A549 (cell line): Measurements from ENCODE around the gene BTBD8. TPM values are rescaled to one million over a fixed set of nuclear protein-coding genes. Genes with fewer than 3 reads are reported as not detected.

Experiments
- ATAC-seq, 2 experiments: fragments of 200-7000 bp in 1 of 2; fragments of >200 bp in 1 of 2; cut with Nextera tagmentation in 1 of 2; cut with Tn5 transposase in 1 of 2; 3 replicates each; pipeline versions ENCODE4 v1.8.0 to v1.9.1; 2018 to 2020; ENCODE audit warnings: mild to moderate bottlenecking in 1 of 2, moderate library complexity in 1 of 2
- CTCF ChIA-PET: fragments of 300-600 bp; sonication (Branson Sonifier 250); formaldehyde crosslinking; extraction: SDS; loops from one replicate; lab custom pipeline; 2021; ENCODE audit warnings: antibody characterized with exemption, inconsistent platforms; lab: Yijun Ruan, JAX
- POLR2A ChIA-PET: fragments of 350-600 bp; formaldehyde crosslinking; extraction: SDS; loops from one replicate; lab custom pipeline; 2021; ENCODE audit warnings: antibody characterized with exemption, inconsistent platforms; lab: Yijun Ruan, JAX
- DNase-seq, 2 experiments: peaks; one replicate each; pipeline versions ENCODE4 v3.0.0 to v3.0.0-alpha.2; 2011 to 2016; ENCODE audit warnings: low read depth in 1 of 2, low spot score in 1 of 2
- FAIRE-seq: peaks from 2 replicates; lab custom pipeline; 2011; peaks lifted over from hg19 to GRCh38; lab: Jason Lieb, UNC
- H3K27ac ChIP-seq, 2 experiments: fragments of >200 bp; sonication (Bioruptor Twin); formaldehyde crosslinking; 3 replicates each; pipeline ENCODE4 v1.5.1; 2016 to 2017
- H3K4me1 ChIP-seq: fragments of >200 bp; sonication (Bioruptor Twin); formaldehyde crosslinking; 3 replicates; pipeline ENCODE4 v1.6.1; 2016
- H3K4me2 ChIP-seq: fragments of >200 bp; sonication (Bioruptor Twin); formaldehyde crosslinking; 3 replicates; pipeline ENCODE4 v1.6.1; 2016
- H3K4me3 ChIP-seq: fragments of >200 bp; sonication (Bioruptor Twin); formaldehyde crosslinking; 3 replicates; pipeline ENCODE4 v1.5.1; 2016
- H3K9me3 ChIP-seq: fragments of >200 bp; sonication (Bioruptor Twin); formaldehyde crosslinking; 3 replicates; pipeline ENCODE4 v1.6.1; 2016
- CEBPB ChIP-seq, 2 experiments: fragments of >200 bp in 1 of 2; sonication (Bioruptor Twin) in 1 of 2; formaldehyde crosslinking in 1 of 2; IDR thresholded peaks; 2 replicates each; pipeline ENCODE4 v1.6.1; 2012 to 2016
- CHD4 ChIP-seq: fragments of 200-600 bp; sonication (generic); IDR thresholded peaks from 2 replicates; pipeline ENCODE4 v1.6.1; 2016; ENCODE audit warnings: antibody characterized with exemption, mild to moderate bottlenecking, borderline replicate concordance
- EHF ChIP-seq: fragments of 250-450 bp; sonication (Bioruptor Pico); IDR thresholded peaks from 2 replicates; pipeline ENCODE4 v1.5.0; 2020; ENCODE audit warnings: mild to moderate bottlenecking
- FOSL2 ChIP-seq, 2 experiments: fragments of 450-650 bp in 1 of 2; fragments of >200 bp in 1 of 2; sonication (Bioruptor Twin) in 1 of 2; formaldehyde crosslinking; IDR thresholded peaks; 2 replicates each; pipeline versions ENCODE4 v1.5.0 to v1.6.1; 2016 to 2020; ENCODE audit warnings: mild to moderate bottlenecking in 1 of 2, moderate library complexity in 1 of 2
- HEYL ChIP-seq: fragments of 250-450 bp; sonication (Bioruptor Pico); IDR thresholded peaks from 2 replicates; pipeline ENCODE4 v1.8.0; 2021; ENCODE audit warnings: mild to moderate bottlenecking, moderate library complexity
- HOXA7 ChIP-seq: fragments of 250-450 bp; sonication (Bioruptor Pico); IDR thresholded peaks from 2 replicates; pipeline ENCODE4 v1.5.0; 2020; ENCODE audit warnings: mild to moderate bottlenecking, moderate library complexity
- HOXB13 ChIP-seq: fragments of 250-450 bp; sonication (Bioruptor Pico); IDR thresholded peaks from 2 replicates; pipeline ENCODE4 v1.5.0; 2020; ENCODE audit warnings: low read depth, mild to moderate bottlenecking, moderate library complexity
- JUNB ChIP-seq: fragments of >200 bp; sonication (Bioruptor Twin); formaldehyde crosslinking; IDR thresholded peaks from 2 replicates; pipeline ENCODE4 v1.6.1; 2016
- MAFK ChIP-seq: fragments of 450-650 bp; IDR thresholded peaks from 2 replicates; pipeline ENCODE4 v1.6.1; 2014; ENCODE audit not compliant: partially characterized antibody
- MYC ChIP-seq: IDR thresholded peaks from 2 replicates; pipeline ENCODE4 v1.6.1; 2012; ENCODE audit warnings: mild to moderate bottlenecking, inconsistent platforms, low read length, improper control_type of control experiment, borderline replicate concordance
- NFE2L2 ChIP-seq: fragments of 150-350 bp; conservative IDR thresholded peaks from 2 replicates; pipeline ENCODE4 v1.6.1; 2014; ENCODE audit warnings: low read length
- PHF8 ChIP-seq: fragments of 200-600 bp; sonication (generic); IDR thresholded peaks from 2 replicates; pipeline ENCODE4 v1.6.1; 2016; ENCODE audit warnings: low read depth, mild to moderate bottlenecking, antibody characterized with exemption, moderate library complexity, borderline replicate concordance
- POLR2A ChIP-seq: IDR thresholded peaks from 2 replicates; pipeline ENCODE4 v1.6.1; 2012; ENCODE audit warnings: mild to moderate bottlenecking, low read length
- POLR2AphosphoS2 ChIP-seq: conservative IDR thresholded peaks from 2 replicates; pipeline ENCODE4 v1.6.1; 2012; ENCODE audit warnings: low read length, improper control_type of control experiment, inconsistent platforms
- RCOR1 ChIP-seq: fragments of 150-350 bp; IDR thresholded peaks from 2 replicates; pipeline ENCODE4 v1.6.1; 2014; ENCODE audit warnings: antibody characterized with exemption, low read length, low read depth
- RFX5 ChIP-seq: fragments of 450-650 bp; IDR thresholded peaks from 2 replicates; pipeline ENCODE4 v1.7.1; 2014; ENCODE audit warnings: antibody characterized with exemption, mild to moderate bottlenecking, moderate library complexity
- RNF2 ChIP-seq: fragments of 200-600 bp; sonication (generic); IDR thresholded peaks from 2 replicates; pipeline ENCODE4 v1.6.1; 2016; ENCODE audit warnings: low read depth, mild to moderate bottlenecking, antibody characterized with exemption, moderate library complexity, borderline replicate concordance
- SMC3 ChIP-seq: fragments of >200 bp; sonication (Bioruptor Twin); formaldehyde crosslinking; IDR thresholded peaks from 3 replicates; pipeline ENCODE4 v1.6.1; 2018; ENCODE audit warnings: inconsistent platforms
- ZNF302 ChIP-seq: fragments of 250-450 bp; sonication (Bioruptor Pico); IDR thresholded peaks from 2 replicates; pipeline ENCODE4 v1.9.0; 2021; ENCODE audit warnings: inconsistent platforms, mild to moderate bottlenecking, moderate library complexity
- ZSCAN20 ChIP-seq: fragments of 250-450 bp; sonication (Bioruptor Pico); IDR thresholded peaks from 2 replicates; pipeline ENCODE4 v1.8.0; 2022; ENCODE audit warnings: mild to moderate bottlenecking, moderate library complexity
- WGBS: methylation state at CpG from one replicate; pipeline ENCODE4 v1.1.6; 2017; ENCODE audit errors: missing lambda C conversion rate; 5-methylcytosine and 5-hydroxymethylcytosine counted together
- polyA plus RNA-seq, 4 experiments: library from polyadenylated mRNA; depleted of rRNA in 3 of 4; stranded (reverse); fragments of >200 nt; fragmentation: RNase III in 1 of 4; extraction: RNeasy Plus Mini Kit Qiagen cat#74134 plus additional on column Dnase treatment in 1 of 4; gene quantifications; 2 replicates in 3 of 4; 3 replicates in 1 of 4; pipeline ENCODE4 v1.2.3, GENCODE V29; 2011 to 2017
- TF ChIP-seq, protein P1 (sequence below): fragments of 250-450 bp; sonication (Bioruptor Pico); IDR thresholded peaks from 2 replicates; pipeline ENCODE4 v1.5.0; 2021; ENCODE audit warnings: mild to moderate bottlenecking, moderate library complexity, borderline replicate concordance
- TF ChIP-seq, protein P2 (sequence below): fragments of 250-450 bp; sonication (Bioruptor Pico); IDR thresholded peaks from 2 replicates; pipeline ENCODE4 v1.5.0; 2020; ENCODE audit warnings: low read depth, mild to moderate bottlenecking, moderate library complexity
- TF ChIP-seq, protein P3 (sequence below): IDR thresholded peaks from 2 replicates; pipeline ENCODE4 v1.6.1; 2012
- TF ChIP-seq, protein P4 (sequence below): fragments of 150-350 bp; IDR thresholded peaks from 2 replicates; pipeline ENCODE4 v1.6.1; 2014; ENCODE audit warnings: low read depth, mild to moderate bottlenecking, low read length
- TF ChIP-seq, protein P5 (sequence below): IDR thresholded peaks from 2 replicates; pipeline ENCODE4 v1.6.1; 2012
- TF ChIP-seq, protein P6 (sequence below): fragments of 200-600 bp; sonication (generic); IDR thresholded peaks from 2 replicates; pipeline ENCODE4 v1.6.1; 2016; ENCODE audit warnings: antibody characterized with exemption, mild to moderate bottlenecking, moderate library complexity

Gene BTBD8
- polyA plus RNA-seq, 2 of the 4 experiments (the other 2 are of a cell fraction): 0.80 to 2.5 TPM

DNA sequence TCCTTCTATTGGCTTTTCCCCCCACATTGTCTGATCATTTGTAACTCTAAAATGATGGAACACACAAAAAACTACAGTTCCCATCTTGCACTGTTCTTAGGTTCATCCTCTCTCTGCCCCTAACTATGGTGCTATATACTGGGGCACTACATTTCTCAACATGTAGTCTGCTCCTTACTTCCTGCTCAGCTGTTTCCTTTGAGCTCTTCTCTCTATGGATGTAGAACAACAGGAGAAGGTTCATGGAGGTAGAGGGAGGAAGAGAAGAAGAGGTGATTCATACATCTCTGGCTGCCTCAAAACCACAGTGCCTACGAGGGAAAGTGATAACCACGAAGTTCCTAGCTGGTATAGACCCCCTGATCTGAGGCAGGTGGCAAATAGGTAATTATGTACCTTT lies 130.6 kb downstream of the BTBD8 start:
- POLR2A ChIA-PET: no interaction called here
- H3K9me3 ChIP-seq: 0 out of 3 replicates have a peak, but pooled peaks cover 5% of the 10 kb centered on the region
- no peak for DNase-seq
- CTCF ChIA-PET: no interaction called here
- TF ChIP-seq SMC3 (no peak), POLR2A (no peak), POLR2AphosphoS2 (no peak), HOXA7 (CRISPR knock-in tag) (no peak), RFX5 (no peak), HOXB13 (CRISPR knock-in tag) (no peak)
- TF ChIP-seq, protein P1, sequence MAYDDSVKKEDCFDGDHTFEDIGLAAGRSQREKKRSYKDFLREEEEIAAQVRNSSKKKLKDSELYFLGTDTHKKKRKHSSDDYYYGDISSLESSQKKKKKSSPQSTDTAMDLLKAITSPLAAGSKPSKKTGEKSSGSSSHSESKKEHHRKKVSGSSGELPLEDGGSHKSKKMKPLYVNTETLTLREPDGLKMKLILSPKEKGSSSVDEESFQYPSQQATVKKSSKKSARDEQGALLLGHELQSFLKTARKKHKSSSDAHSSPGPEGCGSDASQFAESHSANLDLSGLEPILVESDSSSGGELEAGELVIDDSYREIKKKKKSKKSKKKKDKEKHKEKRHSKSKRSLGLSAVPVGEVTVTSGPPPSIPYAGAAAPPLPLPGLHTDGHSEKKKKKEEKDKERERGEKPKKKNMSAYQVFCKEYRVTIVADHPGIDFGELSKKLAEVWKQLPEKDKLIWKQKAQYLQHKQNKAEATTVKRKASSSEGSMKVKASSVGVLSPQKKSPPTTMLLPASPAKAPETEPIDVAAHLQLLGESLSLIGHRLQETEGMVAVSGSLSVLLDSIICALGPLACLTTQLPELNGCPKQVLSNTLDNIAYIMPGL: no peak
- TF ChIP-seq, protein P2, sequence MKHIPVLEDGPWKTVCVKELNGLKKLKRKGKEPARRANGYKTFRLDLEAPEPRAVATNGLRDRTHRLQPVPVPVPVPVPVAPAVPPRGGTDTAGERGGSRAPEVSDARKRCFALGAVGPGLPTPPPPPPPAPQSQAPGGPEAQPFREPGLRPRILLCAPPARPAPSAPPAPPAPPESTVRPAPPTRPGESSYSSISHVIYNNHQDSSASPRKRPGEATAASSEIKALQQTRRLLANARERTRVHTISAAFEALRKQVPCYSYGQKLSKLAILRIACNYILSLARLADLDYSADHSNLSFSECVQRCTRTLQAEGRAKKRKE (CRISPR knock-in tag): no peak
- H3K4me3 ChIP-seq: no peak overlapping the region
- FAIRE-seq: no peak
- no peak overlapping the region for H3K27ac ChIP-seq
- H3K4me2 ChIP-seq: no peak overlapping the region
- no peaks in the 10 kb centered on the region for H3K4me1 ChIP-seq
- ATAC-seq: no peak
- WGBS: 15% methylated on average over 2 of the region's 2 CpGs

DNA sequence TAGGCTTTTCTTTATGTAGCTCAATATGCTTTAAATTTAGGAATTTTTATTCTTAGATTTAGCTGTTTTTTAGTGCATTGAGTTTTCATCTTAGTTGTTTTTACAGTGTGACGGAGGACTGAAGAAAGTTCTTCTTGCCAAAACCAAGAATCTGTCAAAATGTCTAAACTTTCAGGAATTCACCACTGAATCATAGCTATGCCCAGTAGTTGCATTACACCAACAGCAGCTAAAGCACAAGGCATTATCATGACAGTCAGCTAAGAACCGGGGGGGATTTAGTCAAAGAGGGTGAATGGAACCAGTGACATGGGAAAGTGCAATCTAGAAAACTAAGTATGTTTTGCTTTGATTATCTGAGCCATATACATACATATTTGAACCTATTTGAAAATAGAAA lies 131.0 kb downstream of the BTBD8 start:
- no peak overlapping the region for H3K27ac ChIP-seq
- WGBS: 93% methylated on average over 2 of the region's 2 CpGs
- 0 out of 3 replicates have a peak, but pooled peaks cover 3% of the 10 kb centered on the region for H3K9me3 ChIP-seq
- ChIA-PET CTCF (no interaction called here), POLR2A (interaction anchor here (0.6 kb wide), 1 partner anchor 474 kb away, joined by 3 read pairs; no protein-coding TSS in a partner anchor)
- no peak overlapping the region for H3K4me3 ChIP-seq
- no peak for ATAC-seq
- H3K4me1 ChIP-seq: no peaks in the 10 kb centered on the region
- no peak for TF ChIP-seq POLR2AphosphoS2
- TF ChIP-seq JUNB: no peak
- TF ChIP-seq FOSL2 (IDR thresholded peaks at IDR 0.05): no peak
- TF ChIP-seq FOSL2 (CRISPR knock-in tag; IDR thresholded peaks at IDR 0.05): no peak
- TF ChIP-seq PHF8: no peak
- TF ChIP-seq RNF2: no peak
- no peak for TF ChIP-seq ZSCAN20 (CRISPR knock-in tag)
- TF ChIP-seq, protein P3, sequence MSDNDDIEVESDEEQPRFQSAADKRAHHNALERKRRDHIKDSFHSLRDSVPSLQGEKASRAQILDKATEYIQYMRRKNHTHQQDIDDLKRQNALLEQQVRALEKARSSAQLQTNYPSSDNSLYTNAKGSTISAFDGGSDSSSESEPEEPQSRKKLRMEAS: no peak
- TF ChIP-seq RCOR1: no peak
- TF ChIP-seq CHD4: no peak
- TF ChIP-seq NFE2L2: no peak
- no peak for TF ChIP-seq CEBPB (IDR thresholded peaks at IDR 0.05)
- TF ChIP-seq MAFK: no peak
- no peak for FAIRE-seq
- H3K4me2 ChIP-seq: no peak overlapping the region
- no peak for DNase-seq

DNA sequence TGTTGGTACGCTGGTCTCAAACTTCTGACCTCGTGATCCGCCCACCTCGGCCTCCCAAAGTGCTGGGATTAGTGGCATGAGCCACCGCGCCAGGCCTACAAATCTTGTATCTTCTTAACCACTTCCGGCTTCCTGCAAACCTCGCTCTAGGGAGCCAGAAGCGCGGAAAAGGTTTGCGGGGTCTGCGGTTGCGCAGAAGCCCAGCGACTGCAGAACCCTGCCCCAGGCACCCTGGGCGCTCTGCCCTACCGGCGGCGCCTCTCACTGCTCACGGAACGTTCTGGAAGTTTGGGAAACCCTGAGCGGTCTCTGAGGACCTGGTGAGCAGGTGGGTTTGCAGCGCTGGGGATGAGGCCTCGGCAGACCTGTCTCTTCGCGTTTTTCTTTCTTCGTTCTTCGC lies 137.6 kb downstream of the BTBD8 start, which contains the start of gene C1orf146:
Gene C1orf146, plus strand, starts transcription at position 195 of the 400 bp plus-strand sequence. CDS start 13,506 bp downstream, outside the sequence.
- no peaks in the 10 kb centered on the region for H3K9me3 ChIP-seq
- no peak for FAIRE-seq
- H3K4me3 ChIP-seq: no peak within 1 kb of the TSS
- ChIA-PET CTCF (no interaction called here), POLR2A (no interaction called here)
- no peak for DNase-seq
- ATAC-seq: no peak
- H3K27ac ChIP-seq: no peak within 1 kb of the TSS
- H3K4me2 ChIP-seq: no peak within 1 kb of the TSS
- no peaks in the 10 kb centered on the region for H3K4me1 ChIP-seq
- WGBS: 89% methylated on average over 21 of the region's 27 CpGs
- TF ChIP-seq, protein P4, sequence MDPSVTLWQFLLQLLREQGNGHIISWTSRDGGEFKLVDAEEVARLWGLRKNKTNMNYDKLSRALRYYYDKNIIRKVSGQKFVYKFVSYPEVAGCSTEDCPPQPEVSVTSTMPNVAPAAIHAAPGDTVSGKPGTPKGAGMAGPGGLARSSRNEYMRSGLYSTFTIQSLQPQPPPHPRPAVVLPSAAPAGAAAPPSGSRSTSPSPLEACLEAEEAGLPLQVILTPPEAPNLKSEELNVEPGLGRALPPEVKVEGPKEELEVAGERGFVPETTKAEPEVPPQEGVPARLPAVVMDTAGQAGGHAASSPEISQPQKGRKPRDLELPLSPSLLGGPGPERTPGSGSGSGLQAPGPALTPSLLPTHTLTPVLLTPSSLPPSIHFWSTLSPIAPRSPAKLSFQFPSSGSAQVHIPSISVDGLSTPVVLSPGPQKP: no peak
- TF ChIP-seq MYC (no peak), ZNF302 (CRISPR knock-in tag) (no peak), HOXB13 (CRISPR knock-in tag) (no peak), EHF (CRISPR knock-in tag) (no peak), HEYL (CRISPR knock-in tag) (no peak), RCOR1 (no peak)
- TF ChIP-seq, protein P3: no peak
- TF ChIP-seq, protein P5, sequence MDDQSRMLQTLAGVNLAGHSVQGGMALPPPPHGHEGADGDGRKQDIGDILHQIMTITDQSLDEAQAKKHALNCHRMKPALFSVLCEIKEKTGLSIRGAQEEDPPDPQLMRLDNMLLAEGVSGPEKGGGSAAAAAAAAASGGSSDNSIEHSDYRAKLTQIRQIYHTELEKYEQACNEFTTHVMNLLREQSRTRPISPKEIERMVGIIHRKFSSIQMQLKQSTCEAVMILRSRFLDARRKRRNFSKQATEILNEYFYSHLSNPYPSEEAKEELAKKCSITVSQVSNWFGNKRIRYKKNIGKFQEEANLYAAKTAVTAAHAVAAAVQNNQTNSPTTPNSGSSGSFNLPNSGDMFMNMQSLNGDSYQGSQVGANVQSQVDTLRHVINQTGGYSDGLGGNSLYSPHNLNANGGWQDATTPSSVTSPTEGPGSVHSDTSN: no peak
- TF ChIP-seq, protein P6, sequence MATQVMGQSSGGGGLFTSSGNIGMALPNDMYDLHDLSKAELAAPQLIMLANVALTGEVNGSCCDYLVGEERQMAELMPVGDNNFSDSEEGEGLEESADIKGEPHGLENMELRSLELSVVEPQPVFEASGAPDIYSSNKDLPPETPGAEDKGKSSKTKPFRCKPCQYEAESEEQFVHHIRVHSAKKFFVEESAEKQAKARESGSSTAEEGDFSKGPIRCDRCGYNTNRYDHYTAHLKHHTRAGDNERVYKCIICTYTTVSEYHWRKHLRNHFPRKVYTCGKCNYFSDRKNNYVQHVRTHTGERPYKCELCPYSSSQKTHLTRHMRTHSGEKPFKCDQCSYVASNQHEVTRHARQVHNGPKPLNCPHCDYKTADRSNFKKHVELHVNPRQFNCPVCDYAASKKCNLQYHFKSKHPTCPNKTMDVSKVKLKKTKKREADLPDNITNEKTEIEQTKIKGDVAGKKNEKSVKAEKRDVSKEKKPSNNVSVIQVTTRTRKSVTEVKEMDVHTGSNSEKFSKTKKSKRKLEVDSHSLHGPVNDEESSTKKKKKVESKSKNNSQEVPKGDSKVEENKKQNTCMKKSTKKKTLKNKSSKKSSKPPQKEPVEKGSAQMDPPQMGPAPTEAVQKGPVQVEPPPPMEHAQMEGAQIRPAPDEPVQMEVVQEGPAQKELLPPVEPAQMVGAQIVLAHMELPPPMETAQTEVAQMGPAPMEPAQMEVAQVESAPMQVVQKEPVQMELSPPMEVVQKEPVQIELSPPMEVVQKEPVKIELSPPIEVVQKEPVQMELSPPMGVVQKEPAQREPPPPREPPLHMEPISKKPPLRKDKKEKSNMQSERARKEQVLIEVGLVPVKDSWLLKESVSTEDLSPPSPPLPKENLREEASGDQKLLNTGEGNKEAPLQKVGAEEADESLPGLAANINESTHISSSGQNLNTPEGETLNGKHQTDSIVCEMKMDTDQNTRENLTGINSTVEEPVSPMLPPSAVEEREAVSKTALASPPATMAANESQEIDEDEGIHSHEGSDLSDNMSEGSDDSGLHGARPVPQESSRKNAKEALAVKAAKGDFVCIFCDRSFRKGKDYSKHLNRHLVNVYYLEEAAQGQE: no peak
